Measurements from ENCODE around the gene CATSPER3. TPM values are rescaled to one million over a fixed set of nuclear protein-coding genes. Genes with fewer than 3 reads are reported as not detected.

CATSPER3 gene
- polyA plus RNA-seq, 1 donor (not counting 4 experiments of a cell fraction or from before 2014, with no cell fraction given), result 0.31 TPM

- TF ChIP-seq CTCF (optimal IDR thresholded peaks at IDR 0.05 in 1 of 3, IDR thresholded peaks at IDR 0.05 in 1 of 3, conservative IDR thresholded peaks at IDR 0.05 in 1 of 3; ENCODE audit: extremely low read depth in 1 of 3, insufficient read depth in 2 of 3, low read length in 3 of 3) (no peak), EZH2 (IDR thresholded peaks at IDR 0.05; ENCODE audit: low read length) (peak; percentile 95)
- no peaks in the 10 kb centered on the region for H3K36me3 ChIP-seq (ENCODE audit: control insufficient read depth in 2 of 2, extremely low read depth in 1 of 2, insufficient read depth in 2 of 2, low read length in 2 of 2)
- no peaks in the 10 kb centered on the region for H3K9me3 ChIP-seq (ENCODE audit: control insufficient read depth, low read depth, low read length)
- dilution Hi-C loops (cut with MboI; ENCODE audit: extremely low pct_ligation_motif_present, low sequenced_read_pairs), result no loop called here
- H3K4me3 ChIP-seq (ENCODE audit: control insufficient read depth in 2 of 3, extremely low read depth in 1 of 3, insufficient read depth in 2 of 3, low read depth in 1 of 3, low read length in 3 of 3), result no peak overlapping the region
- no peak overlapping the region for H3K4me2 ChIP-seq (ENCODE audit: control insufficient read depth, extremely low read depth, insufficient read depth, low read depth, low read length)
- FAIRE-seq (no peak), DNase-seq (ENCODE audit: low read depth, low spot score) (no peak)
- no peaks in the 10 kb centered on the region for H3K4me1 ChIP-seq (ENCODE audit: control insufficient read depth, extremely low read depth, insufficient read depth, low read length)
- peaks cover 98% of the 10 kb centered on the region for H3K27me3 ChIP-seq (ENCODE audit: control insufficient read depth, extremely low read depth, insufficient read depth, low read length)
- H2AFZ ChIP-seq (ENCODE audit: control insufficient read depth, low read length), result no peak overlapping the region
- no peak overlapping the region for H3K27ac ChIP-seq (ENCODE audit: control insufficient read depth, insufficient read depth, low read length)
- H4K20me1 ChIP-seq (ENCODE audit: control insufficient read depth, extremely low read depth, insufficient read depth, low read length), result peaks cover 4% of the 10 kb centered on the region
- H3K9me1 ChIP-seq (ENCODE audit: control insufficient read depth, extremely low read depth, insufficient read depth, low read length), result no peaks in the 10 kb centered on the region
- no peaks in the 10 kb centered on the region for H3K79me2 ChIP-seq (ENCODE audit: control insufficient read depth, insufficient read depth, low read length)
- no peak overlapping the region for H3K9ac ChIP-seq (ENCODE audit: control insufficient read depth, extremely low read depth, insufficient read depth, low read length)
These were observed 71.7 kb downstream of the CATSPER3 start for GRCh38 chr5:135039271-135040033.

GRCh38 chr5:135040034-135040332 lies 72.3 kb downstream of the CATSPER3 start:
- dilution Hi-C loops (cut with MboI; ENCODE audit: extremely low pct_ligation_motif_present, low sequenced_read_pairs), result no loop called here
- TF ChIP-seq EZH2 (IDR thresholded peaks at IDR 0.05; ENCODE audit: low read length), result no peak
- no peak for TF ChIP-seq CTCF (optimal IDR thresholded peaks at IDR 0.05 in 1 of 3, IDR thresholded peaks at IDR 0.05 in 1 of 3, conservative IDR thresholded peaks at IDR 0.05 in 1 of 3; ENCODE audit: extremely low read depth in 1 of 3, insufficient read depth in 2 of 3, low read length in 3 of 3)
- Histone ChIP-seq H3K4me1 (ENCODE audit: control insufficient read depth, extremely low read depth, insufficient read depth, low read length) (no peaks in the 10 kb centered on the region), H3K4me2 (ENCODE audit: control insufficient read depth, extremely low read depth, insufficient read depth, low read depth, low read length) (no peak overlapping the region), H3K27me3 (ENCODE audit: control insufficient read depth, extremely low read depth, insufficient read depth, low read length) (peaks cover 98% of the 10 kb centered on the region), H3K36me3 (ENCODE audit: control insufficient read depth in 2 of 2, extremely low read depth in 1 of 2, insufficient read depth in 2 of 2, low read length in 2 of 2) (no peaks in the 10 kb centered on the region), H4K20me1 (ENCODE audit: control insufficient read depth, extremely low read depth, insufficient read depth, low read length) (peaks cover 4% of the 10 kb centered on the region), H3K27ac (ENCODE audit: control insufficient read depth, insufficient read depth, low read length) (no peak overlapping the region), H3K9ac (ENCODE audit: control insufficient read depth, extremely low read depth, insufficient read depth, low read length) (no peak overlapping the region), H3K79me2 (ENCODE audit: control insufficient read depth, insufficient read depth, low read length) (no peaks in the 10 kb centered on the region), H3K9me1 (ENCODE audit: control insufficient read depth, extremely low read depth, insufficient read depth, low read length) (no peaks in the 10 kb centered on the region), H3K4me3 (ENCODE audit: control insufficient read depth in 2 of 3, extremely low read depth in 1 of 3, insufficient read depth in 2 of 3, low read depth in 1 of 3, low read length in 3 of 3) (no peak overlapping the region), H3K9me3 (ENCODE audit: control insufficient read depth, low read depth, low read length) (no peaks in the 10 kb centered on the region), H2AFZ (ENCODE audit: control insufficient read depth, low read length) (no peak overlapping the region)
- FAIRE-seq (no peak), DNase-seq (ENCODE audit: low read depth, low spot score) (no peak)
